ENCODE results near the gene SKAP2. TPM values are rescaled to one million over a fixed set of nuclear protein-coding genes. Genes with fewer than 3 reads are reported as not detected.

SKAP2 gene
- total RNA-seq, 1 donor from 2014 or later: 50.8 TPM

DNA sequence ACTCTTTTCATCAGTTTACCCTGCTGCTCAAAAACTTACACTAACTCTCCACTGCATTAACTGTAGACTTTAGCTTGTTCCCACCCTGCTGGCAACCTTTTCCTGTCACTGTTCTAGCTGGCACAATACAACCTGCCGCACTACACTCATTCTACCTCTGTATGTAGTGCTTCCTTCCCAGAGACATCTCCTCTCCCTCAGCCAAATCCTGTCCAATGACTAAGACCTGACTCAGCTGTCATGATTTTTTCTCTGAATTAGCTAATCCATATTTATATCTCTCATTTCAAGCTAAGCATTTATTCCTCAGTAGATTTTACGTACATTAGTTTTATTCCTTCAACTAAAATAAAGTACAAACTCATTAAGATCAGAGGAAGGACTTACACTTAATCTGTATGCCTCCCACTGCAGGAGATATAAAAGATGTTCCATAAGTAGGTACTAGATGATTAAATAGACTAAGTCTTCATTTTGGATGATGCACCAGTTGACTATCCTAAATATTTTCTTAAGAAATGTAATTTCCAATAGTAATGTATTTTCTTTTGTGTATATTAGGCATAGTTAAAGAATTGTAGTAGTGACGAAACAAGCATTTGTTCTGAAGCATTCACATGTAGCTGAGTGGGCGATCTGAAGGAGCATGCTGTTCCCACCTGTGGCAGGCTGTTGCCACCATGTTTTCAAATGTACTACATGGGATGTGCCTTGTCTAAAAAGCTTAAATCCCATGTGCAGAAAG, 189.1 kb downstream of the SKAP2 start:
- TF ChIP-seq, protein P1, sequence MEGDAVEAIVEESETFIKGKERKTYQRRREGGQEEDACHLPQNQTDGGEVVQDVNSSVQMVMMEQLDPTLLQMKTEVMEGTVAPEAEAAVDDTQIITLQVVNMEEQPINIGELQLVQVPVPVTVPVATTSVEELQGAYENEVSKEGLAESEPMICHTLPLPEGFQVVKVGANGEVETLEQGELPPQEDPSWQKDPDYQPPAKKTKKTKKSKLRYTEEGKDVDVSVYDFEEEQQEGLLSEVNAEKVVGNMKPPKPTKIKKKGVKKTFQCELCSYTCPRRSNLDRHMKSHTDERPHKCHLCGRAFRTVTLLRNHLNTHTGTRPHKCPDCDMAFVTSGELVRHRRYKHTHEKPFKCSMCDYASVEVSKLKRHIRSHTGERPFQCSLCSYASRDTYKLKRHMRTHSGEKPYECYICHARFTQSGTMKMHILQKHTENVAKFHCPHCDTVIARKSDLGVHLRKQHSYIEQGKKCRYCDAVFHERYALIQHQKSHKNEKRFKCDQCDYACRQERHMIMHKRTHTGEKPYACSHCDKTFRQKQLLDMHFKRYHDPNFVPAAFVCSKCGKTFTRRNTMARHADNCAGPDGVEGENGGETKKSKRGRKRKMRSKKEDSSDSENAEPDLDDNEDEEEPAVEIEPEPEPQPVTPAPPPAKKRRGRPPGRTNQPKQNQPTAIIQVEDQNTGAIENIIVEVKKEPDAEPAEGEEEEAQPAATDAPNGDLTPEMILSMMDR (IDR thresholded peaks at IDR 0.05; ENCODE audit: unreplicated experiment): no peak

DNA sequence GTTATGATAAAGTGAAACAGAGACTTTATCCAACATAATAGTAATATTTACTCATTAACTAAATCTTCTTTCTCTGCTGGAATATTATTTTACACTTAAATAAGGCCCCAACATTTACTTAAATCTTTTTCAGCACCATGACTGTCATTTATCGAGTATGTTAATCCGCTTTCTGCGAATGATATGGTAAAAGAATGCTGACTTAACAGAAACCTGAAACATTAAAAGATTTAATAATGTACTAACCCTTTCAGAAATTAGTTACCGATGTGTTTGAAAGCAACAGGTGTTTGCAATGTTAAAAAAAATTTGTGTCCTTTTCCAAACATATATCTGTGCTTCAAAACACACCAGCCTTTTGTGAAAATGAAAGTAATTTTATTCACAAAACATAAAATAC, 190.5 kb downstream of the SKAP2 start:
- TF ChIP-seq, protein P1 (IDR thresholded peaks at IDR 0.05; ENCODE audit: unreplicated experiment): no peak
- H3K4me3 Mint-ChIP-seq: no peak overlapping the region
- H3K9me3 Mint-ChIP-seq: no peaks in the 10 kb centered on the region
- no peak for DNase-seq (ENCODE audit: low spot score in 2 of 2, unreplicated experiment in 2 of 2)
- peaks cover 3% of the 10 kb centered on the region for H3K36me3 Mint-ChIP-seq
- H3K27me3 Mint-ChIP-seq (ENCODE audit: low read depth): peaks cover 5% of the 10 kb centered on the region
- peaks cover 20% of the 10 kb centered on the region for H3K4me1 Mint-ChIP-seq
- no peak overlapping the region for H3K27ac Mint-ChIP-seq

More for the DNA sequence above, 189.1 kb downstream of the SKAP2 start:
- peaks cover 6% of the 10 kb centered on the region for H3K36me3 Mint-ChIP-seq
- no peak overlapping the region for H3K4me3 Mint-ChIP-seq
- H3K9me3 Mint-ChIP-seq: no peaks in the 10 kb centered on the region
- H3K27ac Mint-ChIP-seq: no peak overlapping the region
- DNase-seq (ENCODE audit: low spot score in 2 of 2, unreplicated experiment in 2 of 2): no peak
- H3K4me1 Mint-ChIP-seq: peaks cover 23% of the 10 kb centered on the region
- H3K27me3 Mint-ChIP-seq (ENCODE audit: low read depth): peaks cover 5% of the 10 kb centered on the region

DNA sequence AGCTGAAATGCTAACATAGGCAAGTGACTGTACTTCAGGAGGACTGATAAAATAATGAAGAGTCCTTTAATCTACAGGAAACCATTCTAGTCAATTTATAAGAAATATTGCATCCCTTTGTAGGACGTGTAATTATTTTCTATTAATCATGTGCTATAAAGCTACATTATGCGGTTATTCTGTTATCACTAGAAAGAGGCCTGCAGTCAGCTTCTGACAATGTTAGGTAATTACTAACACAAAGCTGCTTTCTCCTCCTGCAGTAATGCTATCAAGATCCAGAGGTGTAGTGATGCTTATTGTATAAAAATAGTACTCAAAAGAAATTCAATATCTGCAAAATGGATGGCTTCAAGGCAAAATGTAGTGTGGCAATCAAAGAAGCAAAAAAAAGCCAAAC, 191.1 kb downstream of the SKAP2 start:
- DNase-seq (ENCODE audit: low spot score in 2 of 2, unreplicated experiment in 2 of 2): no peak
- no peaks in the 10 kb centered on the region for H3K9me3 Mint-ChIP-seq
- H3K27me3 Mint-ChIP-seq (ENCODE audit: low read depth): peaks cover 5% of the 10 kb centered on the region
- TF ChIP-seq, protein P1 (IDR thresholded peaks at IDR 0.05; ENCODE audit: unreplicated experiment): no peak
- H3K36me3 Mint-ChIP-seq: no peaks in the 10 kb centered on the region
- peaks cover 24% of the 10 kb centered on the region for H3K4me1 Mint-ChIP-seq
- no peak overlapping the region for H3K27ac Mint-ChIP-seq
- no peak overlapping the region for H3K4me3 Mint-ChIP-seq

DNA sequence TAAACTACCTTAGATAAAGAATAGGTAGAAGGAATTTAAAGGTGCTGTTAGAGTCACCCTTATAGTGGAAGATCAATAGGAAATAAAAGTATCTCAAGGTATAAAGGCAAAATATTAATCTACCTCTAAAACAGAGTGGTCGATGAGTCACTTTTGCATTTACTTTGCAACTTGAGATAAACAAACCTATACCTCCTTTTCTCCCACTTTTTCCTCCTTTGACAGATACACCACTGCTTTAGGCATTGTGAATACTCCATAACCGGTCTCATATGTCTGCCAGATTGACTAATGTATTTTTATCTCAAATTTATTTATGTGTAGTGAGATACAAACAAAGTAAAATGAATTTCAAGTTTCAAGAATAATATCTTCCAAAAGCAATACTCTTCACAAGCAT, 193.5 kb downstream of the SKAP2 start:
- Mint-ChIP-seq H3K27ac (no peak overlapping the region), H3K9me3 (no peaks in the 10 kb centered on the region), H3K4me3 (no peak overlapping the region), H3K36me3 (no peaks in the 10 kb centered on the region), H3K4me1 (peaks cover 46% of the 10 kb centered on the region), H3K27me3 (ENCODE audit: low read depth) (peaks cover 5% of the 10 kb centered on the region)
- TF ChIP-seq, protein P1 (IDR thresholded peaks at IDR 0.05; ENCODE audit: unreplicated experiment): no peak
- DNase-seq (ENCODE audit: low spot score in 2 of 2, unreplicated experiment in 2 of 2): no peak

DNA sequence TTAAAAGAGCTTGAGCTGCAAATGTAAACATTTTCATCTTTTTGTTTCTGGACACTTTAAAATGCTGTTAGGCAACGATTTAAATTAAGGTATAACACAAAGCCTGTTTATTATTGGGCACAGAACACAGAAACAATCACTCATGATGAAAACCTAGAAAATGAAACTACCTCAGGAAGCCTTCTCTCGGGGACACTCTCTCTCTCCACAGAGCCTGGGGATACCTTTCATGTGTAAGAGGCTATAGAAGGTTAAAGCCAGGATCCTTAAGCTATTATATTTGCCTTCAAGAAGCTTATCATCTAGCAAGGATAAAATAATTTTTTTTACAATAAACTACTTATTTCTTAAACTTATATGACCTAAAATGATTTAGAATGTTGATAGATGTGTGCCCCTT, 194.1 kb downstream of the SKAP2 start:
- H3K9me3 Mint-ChIP-seq: no peaks in the 10 kb centered on the region
- no peaks in the 10 kb centered on the region for H3K36me3 Mint-ChIP-seq
- TF ChIP-seq, protein P1 (IDR thresholded peaks at IDR 0.05; ENCODE audit: unreplicated experiment): no peak
- no peak overlapping the region for H3K27ac Mint-ChIP-seq
- peaks cover 5% of the 10 kb centered on the region for H3K27me3 Mint-ChIP-seq (ENCODE audit: low read depth)
- H3K4me3 Mint-ChIP-seq: no peak overlapping the region
- peaks cover 50% of the 10 kb centered on the region for H3K4me1 Mint-ChIP-seq
- no peak for DNase-seq (ENCODE audit: low spot score in 2 of 2, unreplicated experiment in 2 of 2)

Data from mesothelial cell of epicardium (in vitro differentiated cells).